Loucy (cell line): ENCODE results near the gene ACAA2.

Experiments
- EZH2phosphoT487 ChIP-seq: fragments of 200-600 bp; IDR thresholded peaks from 2 replicates; pipeline ENCODE4 v1.6.1; 2018; ENCODE audit warnings: antibody characterized with exemption, mild to moderate bottlenecking, moderate library complexity, borderline replicate concordance
- TF ChIP-seq, protein P1 (sequence below): fragments of 200-600 bp; sonication (generic); conservative IDR thresholded peaks from 2 replicates; pipeline ENCODE4 v1.5.1; 2014; ENCODE audit warnings: mild to moderate bottlenecking, antibody characterized with exemption, low read length

DNA sequence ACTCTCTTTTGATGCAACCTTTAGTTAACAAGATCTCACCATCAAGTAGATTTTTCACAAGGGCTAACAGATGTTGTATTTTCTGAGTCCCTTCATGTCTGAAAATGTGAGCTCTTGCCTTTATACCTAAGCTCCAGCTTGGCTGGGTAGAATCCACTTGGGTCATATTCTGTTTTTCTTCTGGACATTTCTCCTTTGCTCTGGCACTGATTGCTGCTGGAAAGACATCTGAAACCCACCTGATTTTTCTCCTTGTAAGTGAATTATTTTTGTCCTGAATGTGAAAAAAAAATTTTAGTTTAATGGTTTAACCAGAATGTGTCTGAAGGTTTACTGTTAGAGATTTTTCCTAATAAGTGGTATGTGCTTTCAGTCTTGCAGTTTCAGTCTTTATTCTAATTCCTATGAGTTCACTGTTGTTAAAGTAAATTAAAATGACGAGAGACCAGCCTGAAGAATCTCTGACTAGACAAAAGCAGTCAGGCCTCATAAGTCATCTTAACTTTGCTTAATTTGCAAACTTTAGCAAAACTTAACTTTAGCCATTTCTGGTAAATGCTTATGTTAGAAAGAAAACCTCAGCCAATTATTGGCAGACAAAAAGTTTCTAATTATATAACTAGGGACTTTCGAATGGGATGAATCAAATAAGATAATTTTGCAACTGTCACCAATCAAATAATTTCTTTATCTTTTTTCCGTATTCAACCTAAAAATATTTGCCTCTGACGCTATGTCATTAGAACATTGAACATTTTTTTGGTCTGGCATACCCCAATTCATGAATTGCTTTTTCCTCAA is 70.8 kb downstream of the ACAA2 start:
- TF ChIP-seq EZH2phosphoT487 = no peak
- TF ChIP-seq, protein P1, sequence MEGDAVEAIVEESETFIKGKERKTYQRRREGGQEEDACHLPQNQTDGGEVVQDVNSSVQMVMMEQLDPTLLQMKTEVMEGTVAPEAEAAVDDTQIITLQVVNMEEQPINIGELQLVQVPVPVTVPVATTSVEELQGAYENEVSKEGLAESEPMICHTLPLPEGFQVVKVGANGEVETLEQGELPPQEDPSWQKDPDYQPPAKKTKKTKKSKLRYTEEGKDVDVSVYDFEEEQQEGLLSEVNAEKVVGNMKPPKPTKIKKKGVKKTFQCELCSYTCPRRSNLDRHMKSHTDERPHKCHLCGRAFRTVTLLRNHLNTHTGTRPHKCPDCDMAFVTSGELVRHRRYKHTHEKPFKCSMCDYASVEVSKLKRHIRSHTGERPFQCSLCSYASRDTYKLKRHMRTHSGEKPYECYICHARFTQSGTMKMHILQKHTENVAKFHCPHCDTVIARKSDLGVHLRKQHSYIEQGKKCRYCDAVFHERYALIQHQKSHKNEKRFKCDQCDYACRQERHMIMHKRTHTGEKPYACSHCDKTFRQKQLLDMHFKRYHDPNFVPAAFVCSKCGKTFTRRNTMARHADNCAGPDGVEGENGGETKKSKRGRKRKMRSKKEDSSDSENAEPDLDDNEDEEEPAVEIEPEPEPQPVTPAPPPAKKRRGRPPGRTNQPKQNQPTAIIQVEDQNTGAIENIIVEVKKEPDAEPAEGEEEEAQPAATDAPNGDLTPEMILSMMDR = no peak
